Fibroblast of the aortic adventitia (primary cell): ENCODE measurements around the gene TSPAN31. TPM values are rescaled to one million over a fixed set of nuclear protein-coding genes. Genes with fewer than 3 reads are reported as not detected.
"Not testable (repeated sequence)": the region's sequence is repeated elsewhere in the genome, so short reads cannot be mapped to it uniquely, and the experiment has no call there.

Source experiments
- DNase-seq: peaks from one replicate; pipeline ENCODE4 v3.0.0-alpha.2; 2010; ENCODE audit warnings: low read depth
- H3K4me3 ChIP-seq: 2 replicates; pipeline ENCODE4 v1.5.1; 2011; ENCODE audit warnings: low read depth, mild to moderate bottlenecking, control low read depth, low read length, moderate library complexity
- CTCF ChIP-seq: IDR thresholded peaks from 2 replicates; pipeline ENCODE4 v1.5.1; 2011; ENCODE audit warnings: mild to moderate bottlenecking, low read length, control low read depth, inconsistent platforms; ENCODE audit not compliant: insufficient read depth
- total RNA-seq: library from RNA; depleted of rRNA; stranded (reverse); fragments of >200 nt; gene quantifications from 2 replicates; pipeline ENCODE4 v1.2.3, GENCODE V29; 2012; ENCODE audit warnings: low replicate concordance

TSPAN31 gene
- total RNA-seq, 1 donor, result 43.9 TPM

GRCh38 chr12:57717846-57718640 is 26.8 kb upstream of the TSPAN31 start:
- TF ChIP-seq CTCF, result no peak
- DNase-seq, result no peak
- H3K4me3 ChIP-seq, result no peak overlapping the region

DNA sequence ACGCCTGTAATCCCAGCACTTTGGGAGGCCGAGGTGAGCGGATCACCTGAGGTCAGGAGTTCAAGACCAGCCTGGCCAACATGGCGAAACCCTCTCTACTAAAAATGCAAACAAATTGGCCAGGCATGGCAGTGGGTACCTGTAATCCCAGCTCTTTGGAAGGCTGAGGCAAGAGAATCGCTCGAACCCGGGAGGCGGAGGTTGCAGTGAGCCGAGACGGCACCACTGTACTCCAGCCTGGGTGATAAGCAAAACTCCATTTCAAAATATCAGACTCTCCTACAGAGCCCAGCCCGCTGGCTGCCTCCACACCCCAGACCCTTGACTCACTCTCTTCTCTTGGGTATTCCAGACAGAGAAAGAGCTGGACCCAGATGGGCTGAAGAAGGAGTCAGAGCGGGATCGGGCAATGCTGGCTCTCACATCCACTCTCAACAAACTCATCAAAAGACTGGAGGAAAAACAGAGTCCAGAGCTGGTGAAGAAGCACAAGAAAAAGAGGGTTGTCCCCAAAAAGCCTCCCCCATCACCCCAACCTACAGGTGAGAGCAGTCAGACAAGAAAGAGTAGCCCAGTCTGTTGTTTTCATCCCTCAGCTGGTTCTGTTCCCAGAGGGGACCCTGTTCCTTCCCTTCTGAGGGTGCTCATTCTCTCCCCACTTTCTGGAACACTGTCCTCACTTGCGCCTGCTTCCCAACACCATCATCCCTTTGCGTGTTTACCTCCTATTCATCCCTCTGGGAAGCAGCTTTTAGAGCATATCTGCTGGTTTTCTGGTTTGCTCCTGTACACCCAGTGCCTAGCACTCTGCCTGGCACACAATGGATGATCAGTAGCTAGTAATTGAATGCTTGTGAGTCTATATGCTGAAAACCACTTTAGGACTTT is 26.0 kb upstream of the TSPAN31 start:
- H3K4me3 ChIP-seq, result no peak overlapping the region
- no peak for DNase-seq
- TF ChIP-seq CTCF, result no peak

GRCh38 chr12:57719777-57720605 is 24.8 kb upstream of the TSPAN31 start:
- DNase-seq, result no peak
- TF ChIP-seq CTCF, result no peak
- H3K4me3 ChIP-seq, result no peak overlapping the region

DNA sequence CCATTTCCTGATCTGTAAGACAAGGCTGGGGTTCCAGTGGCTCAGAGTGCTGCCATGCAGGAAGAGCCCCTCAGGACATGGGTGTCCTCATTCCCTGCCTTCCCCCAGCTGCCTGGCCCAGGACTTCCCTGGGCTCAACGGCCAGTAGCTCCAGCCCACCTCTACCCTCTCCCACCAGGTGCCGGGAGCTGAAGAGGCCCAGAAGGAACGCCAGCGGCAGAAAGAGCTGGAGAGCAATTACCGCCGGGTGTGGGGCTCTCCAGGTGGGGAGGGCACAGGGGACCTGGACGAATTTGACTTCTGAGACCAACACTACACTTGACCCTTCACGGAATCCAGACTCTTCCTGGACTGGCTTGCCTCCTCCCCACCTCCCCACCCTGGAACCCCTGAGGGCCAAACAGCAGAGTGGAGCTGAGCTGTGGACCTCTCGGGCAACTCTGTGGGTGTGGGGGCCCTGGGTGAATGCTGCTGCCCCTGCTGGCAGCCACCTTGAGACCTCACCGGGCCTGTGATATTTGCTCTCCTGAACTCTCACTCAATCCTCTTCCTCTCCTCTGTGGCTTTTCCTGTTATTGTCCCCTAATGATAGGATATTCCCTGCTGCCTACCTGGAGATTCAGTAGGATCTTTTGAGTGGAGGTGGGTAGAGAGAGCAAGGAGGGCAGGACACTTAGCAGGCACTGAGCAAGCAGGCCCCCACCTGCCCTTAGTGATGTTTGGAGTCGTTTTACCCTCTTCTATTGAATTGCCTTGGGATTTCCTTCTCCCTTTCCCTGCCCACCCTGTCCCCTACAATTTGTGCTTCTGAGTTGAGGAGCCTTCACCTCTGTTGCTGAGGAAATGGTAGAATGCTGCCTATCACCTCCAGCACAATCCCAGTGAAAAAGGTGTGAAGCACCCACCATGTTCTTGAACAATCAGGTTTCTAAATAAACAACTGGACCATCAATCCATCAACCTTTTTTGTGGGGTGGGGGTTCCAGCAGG is 23.9 kb upstream of the TSPAN31 start:
- no peak for DNase-seq
- no peak overlapping the region for H3K4me3 ChIP-seq
- no peak for TF ChIP-seq CTCF

DNA sequence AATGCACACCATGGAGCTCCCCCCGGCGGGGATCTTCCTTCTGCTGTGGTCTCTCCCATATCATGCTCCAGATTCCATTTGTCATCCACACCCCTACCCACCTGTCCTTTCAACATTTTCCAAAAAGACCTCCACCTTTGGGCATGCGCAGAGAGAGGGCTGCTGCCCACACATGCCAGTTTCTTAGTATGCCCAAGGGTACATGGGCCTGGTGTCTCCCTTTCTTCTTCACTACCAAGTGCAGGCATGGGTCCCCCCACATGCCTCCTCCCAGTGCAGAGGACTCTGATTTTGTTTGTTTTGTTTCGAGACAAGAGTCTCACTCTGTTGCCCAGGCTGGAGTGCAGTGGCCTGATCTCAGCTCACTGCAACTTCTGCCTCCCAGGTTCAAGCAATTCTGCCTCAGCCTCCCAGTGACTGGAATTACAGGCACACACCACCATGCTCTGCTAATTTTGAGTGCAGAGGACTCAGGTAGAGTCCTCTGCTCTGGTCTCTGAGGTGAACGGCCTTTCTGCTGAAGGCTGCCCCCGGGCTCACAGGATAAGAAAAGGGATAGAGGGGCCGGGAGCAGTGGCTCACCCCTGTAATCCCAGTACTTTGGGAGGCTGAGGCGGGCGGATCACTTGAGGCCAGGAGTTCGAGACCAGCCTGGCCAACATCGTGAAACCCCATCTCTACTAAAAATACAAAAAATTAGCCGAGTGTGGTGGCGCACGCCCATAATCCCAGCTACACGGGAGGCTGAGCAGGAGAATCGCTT is 22.8 kb upstream of the TSPAN31 start:
- not testable (repeated sequence) for H3K4me3 ChIP-seq, DNase-seq
